CD4-positive, alpha-beta memory T cell (primary cell): ENCODE measurements around the gene DNAJA2. TPM values are rescaled to one million over a fixed set of nuclear protein-coding genes. Genes with fewer than 3 reads are reported as not detected.

Source experiments
- CTCF ChIA-PET: fragments of 350-600 bp; sonication (Branson Sonifier 250); formaldehyde crosslinking; loops from one replicate; lab custom pipeline; 2021; ENCODE audit warnings: inconsistent platforms; ENCODE audit not compliant: partially characterized antibody; lab: Charles Lee
- POLR2A ChIA-PET: fragments of 350-600 bp; sonication (Branson Sonifier 250); formaldehyde crosslinking; loops from one replicate; lab custom pipeline; 2021; ENCODE audit not compliant: partially characterized antibody; lab: Charles Lee
- DNase-seq, 5 donors: peaks; one replicate each; pipeline versions ENCODE4 v3.0.0 to v3.0.0-alpha.2; 2020 to 2022; ENCODE audit warnings: mixed read lengths in 1 of 5
- H3K27ac ChIP-seq: one replicate; pipeline ENCODE4 v1.7.0; 2013; ENCODE audit warnings: low read depth, low read length
- H3K27me3 ChIP-seq: 2 replicates; pipeline ENCODE4 v1.7.0; 2013; ENCODE audit warnings: mild to moderate bottlenecking, low read length, moderate library complexity; ENCODE audit not compliant: insufficient read depth
- H3K36me3 ChIP-seq: 2 replicates; pipeline ENCODE4 v1.7.0; 2013; ENCODE audit warnings: mild to moderate bottlenecking, low read length, moderate library complexity; ENCODE audit not compliant: insufficient read depth
- H3K4me1 ChIP-seq: 2 replicates; pipeline ENCODE4 v1.7.0; 2013; ENCODE audit warnings: mild to moderate bottlenecking, low read length, moderate library complexity; ENCODE audit not compliant: insufficient read depth
- H3K4me3 ChIP-seq, 2 donors: one replicate each; pipeline ENCODE4 v1.7.0; 2013; ENCODE audit warnings: low read length in 2 of 2, mild to moderate bottlenecking in 1 of 2
- H3K9me3 ChIP-seq, 2 donors: one replicate each; pipeline ENCODE4 v1.7.0; 2013; ENCODE audit warnings: low read length in 2 of 2, control low read depth in 1 of 2; ENCODE audit not compliant: control insufficient read depth in 1 of 2
- H3K27ac Mint-ChIP-seq, 7 donors: one replicate each; pipeline ENCODE4 v1.8.0; 2020 to 2021; ENCODE audit warnings: mixed read lengths in 7 of 7, mild to moderate bottlenecking in 6 of 7, inconsistent platforms in 3 of 7, moderate library complexity in 3 of 7
- H3K27me3 Mint-ChIP-seq, 2 donors: one replicate each; pipeline ENCODE4 v1.8.0; 2020 to 2021; ENCODE audit warnings: mixed read lengths in 2 of 2
- H3K36me3 Mint-ChIP-seq, 2 donors: one replicate each; pipeline ENCODE4 v1.8.0; 2020 to 2021; ENCODE audit warnings: mixed read lengths in 2 of 2, inconsistent platforms in 1 of 2, mild to moderate bottlenecking in 1 of 2
- H3K4me1 Mint-ChIP-seq, 4 donors: one replicate each; pipeline ENCODE4 v1.8.0; 2020 to 2021; ENCODE audit warnings: mixed read lengths in 4 of 4, mild to moderate bottlenecking in 1 of 4
- H3K4me3 Mint-ChIP-seq, 8 donors: one replicate each; pipeline ENCODE4 v1.8.0; 2020 to 2021; ENCODE audit warnings: mixed read lengths in 8 of 8, mild to moderate bottlenecking in 7 of 8, moderate library complexity in 6 of 8, inconsistent platforms in 3 of 8
- H3K9me3 Mint-ChIP-seq, 8 donors: one replicate each; pipeline ENCODE4 v1.8.0; 2020 to 2021; ENCODE audit warnings: mixed read lengths in 8 of 8, mild to moderate bottlenecking in 5 of 8, inconsistent platforms in 3 of 8, moderate library complexity in 1 of 8
- intact Hi-C: fragments of 100-400 bp; cut with micrococcal nuclease; formaldehyde crosslinking; loops from one replicate; pipeline ENCODE4 v1.15.1; 2023
- polyA plus RNA-seq, 2 donors: library from polyadenylated mRNA; unstranded; fragments of 300-500 nt; fragmentation: Illumina TruSeq; gene quantifications; one replicate each; pipeline ENCODE4 v1.2.3, GENCODE V29; 2021
- total RNA-seq, 2 experiments: library from RNA; stranded (reverse); gene quantifications; one replicate each; pipeline ENCODE4 v1.2.3, GENCODE V29; 2021

DNAJA2 gene
- total and polyA plus RNA-seq, 4 experiments from 2014 or later = 73.2 to 95.6 (median 79.3) TPM

DNA sequence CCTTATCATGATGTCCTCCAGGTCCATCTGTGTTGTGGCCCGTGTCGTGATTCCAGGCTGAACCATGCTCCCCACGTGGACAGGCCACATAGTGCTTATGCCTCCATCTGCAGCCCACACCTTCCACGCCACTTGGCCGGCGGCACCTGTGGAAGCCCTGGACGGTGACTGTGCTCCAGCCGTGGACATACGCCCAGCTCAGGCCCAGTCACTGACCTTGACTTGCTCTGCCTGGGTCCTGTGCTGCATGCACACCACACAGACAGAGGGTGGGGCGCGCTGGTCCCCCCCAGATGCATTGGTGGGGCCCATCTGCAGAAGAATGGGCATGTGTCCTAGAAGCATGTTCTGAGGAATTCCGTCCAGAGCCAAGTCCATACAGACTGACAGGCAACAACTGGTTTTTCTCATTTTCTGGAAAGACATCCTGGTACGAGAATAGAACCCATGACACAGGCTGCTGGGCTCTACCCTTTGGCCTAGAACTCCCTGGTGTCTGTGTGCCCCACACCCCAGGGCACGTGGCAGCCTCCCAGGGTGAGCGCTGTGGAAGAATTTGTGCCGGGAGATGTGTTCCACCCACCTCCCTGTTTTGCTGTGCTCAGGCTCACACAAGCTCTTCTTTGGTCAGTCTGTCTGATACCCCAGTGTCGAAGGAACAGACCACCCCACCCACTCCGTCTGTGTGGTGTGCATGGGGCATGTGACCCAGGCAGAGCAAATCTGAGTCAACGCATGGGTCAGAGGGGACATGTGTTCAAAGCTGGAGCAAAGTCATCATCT lies 49.8 kb downstream of the DNAJA2 start:
- Histone ChIP-seq H3K4me1 (no peaks in the 10 kb centered on the region), H3K4me3 (no peak overlapping the region), H3K9me3 (no peaks in the 10 kb centered on the region), H3K36me3 (no peaks in the 10 kb centered on the region), H3K27me3 (no peaks in the 10 kb centered on the region), H3K27ac (no peak overlapping the region)
- Mint-ChIP-seq H3K4me1 (peaks cover 0 to 3% (median 0%) of the 10 kb centered on the region in 4 donors), H3K4me3 (no peak overlapping the region), H3K27me3 (no peaks in the 10 kb centered on the region), H3K36me3 (no peaks in the 10 kb centered on the region), H3K9me3 (peaks cover 0 to 2% (median 0%) of the 10 kb centered on the region in 8 donors), H3K27ac (no peak overlapping the region)
- no peak for DNase-seq
- ChIA-PET POLR2A (no interaction called here), CTCF (interaction anchor here (0.8 to 1.3 kb wide), 4 partner anchors 9 to 70 kb away, joined by 3 to 4 read pairs (median 4); no protein-coding TSS in a partner anchor)
- intact Hi-C loops = no loop called here

DNA sequence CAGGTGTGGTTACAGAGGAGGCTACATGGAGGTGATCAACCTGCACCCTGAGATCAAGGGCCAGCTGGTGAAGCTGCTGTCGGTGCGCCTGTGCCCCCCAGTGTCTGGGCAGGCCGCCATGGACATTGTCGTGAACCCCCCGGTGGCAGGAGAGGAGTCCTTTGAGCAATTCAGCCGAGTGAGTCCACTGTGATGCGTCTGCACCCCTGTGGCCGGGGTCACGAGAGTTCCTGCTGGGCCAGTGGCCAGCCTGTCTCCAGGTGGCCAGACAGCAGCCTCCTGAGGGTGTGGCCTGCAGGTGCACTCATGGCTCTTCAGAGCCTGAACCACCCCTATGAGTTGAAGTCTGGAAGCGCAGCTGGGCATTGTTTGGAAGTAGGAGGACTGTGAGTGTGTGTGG lies 51.2 kb downstream of the DNAJA2 start:
- peaks cover 0 to 3% (median 0%) of the 10 kb centered on the region in 4 donors for H3K4me1 Mint-ChIP-seq
- no peak overlapping the region for H3K4me3 ChIP-seq
- no peaks in the 10 kb centered on the region for H3K27me3 ChIP-seq
- no peak overlapping the region for H3K27ac Mint-ChIP-seq
- intact Hi-C loops = no loop called here
- no peak overlapping the region for H3K27ac ChIP-seq
- no peak for DNase-seq
- H3K4me1 ChIP-seq = no peaks in the 10 kb centered on the region
- H3K36me3 Mint-ChIP-seq = no peaks in the 10 kb centered on the region
- no peak overlapping the region for H3K4me3 Mint-ChIP-seq
- H3K27me3 Mint-ChIP-seq = no peaks in the 10 kb centered on the region
- H3K36me3 ChIP-seq = no peaks in the 10 kb centered on the region
- ChIA-PET POLR2A (no interaction called here), CTCF (interaction anchor here (1.3 to 4.9 kb wide), 2 partner anchors 8 to 13 kb away, joined by 4 to 18 read pairs; no protein-coding TSS in a partner anchor)
- no peaks in the 10 kb centered on the region for H3K9me3 ChIP-seq
- peaks cover 0 to 2% (median 0%) of the 10 kb centered on the region in 8 donors for H3K9me3 Mint-ChIP-seq

GRCh38 chr16:46920402-46921068 lies 52.9 kb downstream of the DNAJA2 start:
- CTCF ChIA-PET = interaction anchor here (1.0 to 4.9 kb wide), 2 partner anchors 10 to 11 kb away, joined by 6 to 18 read pairs; no protein-coding TSS in a partner anchor
- intact Hi-C loops = no loop called here

GRCh38 chr16:46918905-46919792 lies 54.3 kb downstream of the DNAJA2 start:
- intact Hi-C loops = no loop called here
- no peaks in the 10 kb centered on the region for H3K36me3 Mint-ChIP-seq
- H3K4me3 Mint-ChIP-seq = peak overlapping the region in 7 of 8 donors; percentile 1 to 55 (median 32)
- H3K27ac ChIP-seq = no peak overlapping the region
- DNase-seq = no peak
- CTCF ChIA-PET = interaction anchor here (1.6 to 4.9 kb wide), 3 partner anchors 10 to 245 kb away, joined by 6 to 18 read pairs (median 13); no protein-coding TSS in a partner anchor
- H3K4me3 ChIP-seq = no peak overlapping the region
- H3K27me3 ChIP-seq = no peaks in the 10 kb centered on the region
- POLR2A ChIA-PET = no interaction called here
- no peaks in the 10 kb centered on the region for H3K9me3 Mint-ChIP-seq
- no peaks in the 10 kb centered on the region for H3K9me3 ChIP-seq
- peaks cover 0 to 3% (median 0%) of the 10 kb centered on the region in 4 donors for H3K4me1 Mint-ChIP-seq
- no peaks in the 10 kb centered on the region for H3K4me1 ChIP-seq
- peak overlapping the region in 1 of 7 donors; percentile 48 for H3K27ac Mint-ChIP-seq
- no peaks in the 10 kb centered on the region for H3K36me3 ChIP-seq
- no peaks in the 10 kb centered on the region for H3K27me3 Mint-ChIP-seq

More at GRCh38 chr16:46920402-46921068, 52.9 kb downstream of the DNAJA2 start:
- Histone ChIP-seq H3K4me1 (no peaks in the 10 kb centered on the region), H3K36me3 (no peaks in the 10 kb centered on the region), H3K9me3 (no peaks in the 10 kb centered on the region), H3K27me3 (no peaks in the 10 kb centered on the region), H3K27ac (no peak overlapping the region), H3K4me3 (no peak overlapping the region)
- Mint-ChIP-seq H3K4me1 (peaks cover 0 to 3% (median 0%) of the 10 kb centered on the region in 4 donors), H3K9me3 (no peaks in the 10 kb centered on the region), H3K36me3 (no peaks in the 10 kb centered on the region), H3K4me3 (no peak overlapping the region), H3K27ac (peak overlapping the region in 2 of 7 donors; percentile 11 to 75), H3K27me3 (no peaks in the 10 kb centered on the region)
- DNase-seq = no peak
- POLR2A ChIA-PET = no interaction called here

DNA sequence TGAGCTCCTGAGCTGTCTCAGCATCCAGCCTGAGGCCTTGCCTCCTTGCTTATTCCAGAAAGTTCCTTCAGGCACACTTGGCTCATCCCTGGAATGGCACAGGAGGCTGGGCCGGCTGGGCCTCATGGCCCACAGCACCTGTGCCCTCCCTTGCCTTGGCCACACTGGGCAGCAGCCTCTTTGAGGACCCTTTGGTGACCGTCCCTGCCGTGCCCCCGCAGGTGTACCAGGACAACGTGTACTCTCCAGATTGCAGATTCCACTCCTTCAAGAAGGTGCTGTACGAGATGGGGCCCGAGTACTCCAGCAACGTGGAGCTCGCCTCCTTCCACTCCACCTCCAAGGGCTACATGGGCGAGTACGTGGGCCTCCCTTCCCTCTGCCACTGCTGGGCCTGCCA lies 55.1 kb downstream of the DNAJA2 start:
- no peaks in the 10 kb centered on the region for H3K36me3 ChIP-seq
- H3K9me3 Mint-ChIP-seq = no peaks in the 10 kb centered on the region
- no peak overlapping the region for H3K27ac Mint-ChIP-seq
- ChIA-PET CTCF (interaction anchor here (1.6 to 4.9 kb wide), 3 partner anchors 9 to 244 kb away, joined by 6 to 18 read pairs (median 13); no protein-coding TSS in a partner anchor), POLR2A (no interaction called here)
- H3K9me3 ChIP-seq = no peaks in the 10 kb centered on the region
- no peak overlapping the region for H3K4me3 Mint-ChIP-seq
- no peaks in the 10 kb centered on the region for H3K27me3 ChIP-seq
- DNase-seq = no peak
- H3K4me3 ChIP-seq = no peak overlapping the region
- no peaks in the 10 kb centered on the region for H3K4me1 ChIP-seq
- H3K36me3 Mint-ChIP-seq = no peaks in the 10 kb centered on the region
- no peak overlapping the region for H3K27ac ChIP-seq
- intact Hi-C loops = no loop called here
- peaks cover 0 to 3% (median 0%) of the 10 kb centered on the region in 4 donors for H3K4me1 Mint-ChIP-seq
- no peaks in the 10 kb centered on the region for H3K27me3 Mint-ChIP-seq

DNA sequence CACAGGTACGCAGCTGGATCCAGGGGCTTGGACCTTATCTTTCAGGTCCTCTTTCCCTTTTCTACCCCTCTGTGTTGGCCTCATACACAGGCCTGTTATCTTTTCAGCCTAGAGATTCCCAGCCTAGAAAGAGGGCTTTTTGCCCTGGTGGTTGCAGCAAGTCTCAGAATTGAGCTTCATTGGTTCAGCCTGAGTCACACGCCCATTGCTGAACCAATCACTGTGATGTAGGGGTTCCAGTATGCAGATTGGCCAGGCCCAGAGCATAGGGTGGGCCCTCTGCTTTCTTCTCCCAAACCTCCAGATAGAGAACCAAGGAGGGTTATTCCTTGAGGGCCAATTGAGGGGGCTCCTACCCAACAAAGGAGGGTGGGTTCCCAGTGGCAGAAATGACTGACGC lies 56.5 kb downstream of the DNAJA2 start:
- H3K36me3 Mint-ChIP-seq = no peaks in the 10 kb centered on the region
- no peaks in the 10 kb centered on the region for H3K4me1 ChIP-seq
- H3K27me3 ChIP-seq = no peaks in the 10 kb centered on the region
- H3K4me3 ChIP-seq = no peak overlapping the region
- H3K4me3 Mint-ChIP-seq = no peak overlapping the region
- intact Hi-C loops = no loop called here
- ChIA-PET POLR2A (no interaction called here), CTCF (interaction anchor here (0.6 to 4.0 kb wide), 6 partner anchors 8 to 243 kb away, joined by 3 to 13 read pairs (median 4); no protein-coding TSS in a partner anchor)
- no peak overlapping the region for H3K27ac Mint-ChIP-seq
- H3K9me3 Mint-ChIP-seq = no peaks in the 10 kb centered on the region
- H3K4me1 Mint-ChIP-seq = peaks cover 0 to 3% (median 0%) of the 10 kb centered on the region in 4 donors
- DNase-seq = no peak
- H3K27me3 Mint-ChIP-seq = no peaks in the 10 kb centered on the region
- no peaks in the 10 kb centered on the region for H3K9me3 ChIP-seq
- no peak overlapping the region for H3K27ac ChIP-seq
- no peaks in the 10 kb centered on the region for H3K36me3 ChIP-seq
